GM21515 (cell line): ENCODE data around the gene PLEKHO2.

Experiments
- ATAC-seq: cut with Tn5 transposase; IDR thresholded peaks from one replicate; pipeline ENCODE4 v1.9.1; 2021; ENCODE audit not compliant: unreplicated experiment

The PLEKHO2 gene

DNA sequence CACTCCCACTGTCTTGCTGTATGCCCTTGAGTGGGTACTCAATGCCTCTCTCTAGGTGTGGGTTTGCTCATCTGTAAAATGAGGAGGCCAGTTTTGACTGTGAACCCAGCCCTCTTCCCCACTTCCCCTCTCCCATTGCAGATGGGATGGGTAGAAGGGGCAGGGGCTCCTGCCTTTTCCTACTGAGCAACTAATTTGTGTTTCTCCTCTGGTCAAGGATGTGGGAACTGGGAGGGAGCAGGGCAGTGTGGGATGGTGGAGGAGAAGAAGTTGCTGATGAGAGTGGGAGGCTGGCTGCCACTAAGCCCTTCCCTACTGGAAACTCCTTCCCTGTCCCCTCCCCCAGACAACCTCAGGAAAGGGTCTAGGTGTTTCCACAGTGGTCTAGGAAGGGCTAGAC is 49.8 kb downstream of the PLEKHO2 start:
- ATAC-seq: no peak

DNA sequence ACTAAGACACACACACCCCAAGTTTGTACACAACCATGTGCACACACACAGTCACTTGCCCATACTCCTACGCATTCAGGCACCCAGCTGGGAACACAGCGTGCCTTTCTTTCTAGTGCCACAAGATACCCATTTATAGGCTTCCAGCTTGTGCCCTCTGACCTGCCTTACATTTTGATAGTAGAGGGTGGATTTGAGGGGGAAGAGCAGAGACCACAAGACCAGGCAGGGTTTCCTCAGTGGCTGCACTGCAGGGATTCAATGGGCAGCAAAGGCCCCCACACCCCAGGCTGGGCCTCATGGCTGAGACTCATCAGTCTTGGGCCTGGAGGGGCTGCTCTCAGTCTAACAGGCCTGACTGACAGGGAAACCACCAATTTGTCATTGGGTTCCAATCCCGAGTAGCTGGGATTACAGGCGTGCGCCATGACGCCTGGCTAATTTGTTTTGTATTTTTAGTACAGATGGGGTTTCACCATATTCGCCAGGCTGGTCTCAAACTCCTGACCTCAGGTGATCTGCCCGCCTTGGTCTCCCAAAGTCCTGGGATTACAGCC is 51.2 kb downstream of the PLEKHO2 start:
- ATAC-seq: no peak

DNA sequence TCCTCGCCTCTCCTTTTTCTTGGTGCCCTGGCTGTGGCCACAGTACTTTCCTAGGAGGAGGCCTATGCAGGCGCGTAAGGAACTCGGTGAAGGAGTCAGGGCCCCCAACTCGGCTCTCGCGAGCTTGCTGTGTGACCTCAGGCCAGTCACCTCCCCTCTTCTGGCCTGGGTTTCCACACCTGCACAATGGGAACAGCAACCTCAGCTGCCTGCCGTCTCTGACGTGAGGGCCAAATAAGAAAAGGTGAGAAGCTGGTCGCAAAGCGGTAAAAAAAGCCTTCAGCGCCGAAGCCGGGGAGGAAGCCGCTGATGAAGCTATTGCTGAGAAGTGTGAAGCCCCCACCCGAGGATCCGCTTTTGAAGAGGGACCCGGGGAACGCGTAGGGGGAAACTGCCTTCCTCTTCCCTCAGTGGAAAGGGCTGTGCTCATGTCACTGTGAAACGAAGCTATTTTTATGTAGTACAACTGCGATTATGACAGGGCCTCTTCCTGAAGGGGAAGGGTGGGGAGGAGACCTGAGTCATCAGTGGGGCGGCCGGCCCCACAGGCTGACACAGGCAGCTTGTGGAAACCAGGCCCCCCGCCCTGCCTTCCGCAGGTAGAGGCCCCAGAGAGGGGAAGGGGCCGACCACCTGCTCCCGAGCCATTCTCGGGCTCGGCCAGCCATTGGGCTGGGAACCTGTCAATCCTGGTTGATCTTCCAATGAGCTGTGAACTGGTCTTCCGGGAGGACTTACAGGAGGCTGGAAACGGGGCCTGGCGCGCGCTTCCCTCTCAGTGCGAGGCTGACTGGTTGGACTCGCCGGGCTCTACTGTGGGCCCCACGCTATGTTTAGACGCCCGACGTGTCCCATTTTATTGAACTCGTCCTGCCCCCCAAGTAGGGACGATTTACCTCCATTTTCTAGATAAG is 52.0 kb downstream of the PLEKHO2 start:
- ATAC-seq: peak; percentile 55

DNA sequence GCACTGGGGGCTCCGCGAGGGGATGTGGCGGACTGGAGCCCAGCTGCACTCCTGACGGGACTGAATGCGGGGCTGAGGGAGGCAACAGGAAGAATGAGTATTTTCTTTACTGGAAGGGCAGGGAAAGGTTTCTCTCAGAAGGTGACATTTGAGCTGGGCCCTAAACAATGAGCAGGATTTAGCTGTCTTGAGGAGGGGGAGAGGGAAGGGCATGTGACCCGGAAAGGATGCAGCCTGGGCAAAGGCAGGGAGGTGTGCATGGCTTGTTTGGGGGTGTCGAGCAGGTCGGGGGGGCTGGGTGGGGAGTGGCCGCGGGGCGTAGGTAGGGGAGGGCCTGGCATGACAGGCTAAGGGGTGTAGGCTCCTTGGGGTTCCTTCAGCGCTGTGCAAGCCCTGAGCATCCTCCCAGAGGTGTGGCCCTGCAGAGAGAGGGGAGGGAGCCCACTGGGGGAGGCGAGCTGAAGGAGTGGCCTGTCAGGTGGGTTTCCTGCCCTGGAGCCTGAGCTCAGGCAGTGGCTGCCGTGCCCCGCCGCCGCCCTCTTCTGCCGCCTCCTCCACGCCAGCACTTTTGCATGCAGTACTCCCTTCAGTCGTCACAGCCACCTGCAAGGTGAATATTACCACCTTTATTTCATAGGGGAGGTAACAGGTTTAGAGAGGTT is 52.8 kb downstream of the PLEKHO2 start:
- ATAC-seq: peak; percentile 39

DNA sequence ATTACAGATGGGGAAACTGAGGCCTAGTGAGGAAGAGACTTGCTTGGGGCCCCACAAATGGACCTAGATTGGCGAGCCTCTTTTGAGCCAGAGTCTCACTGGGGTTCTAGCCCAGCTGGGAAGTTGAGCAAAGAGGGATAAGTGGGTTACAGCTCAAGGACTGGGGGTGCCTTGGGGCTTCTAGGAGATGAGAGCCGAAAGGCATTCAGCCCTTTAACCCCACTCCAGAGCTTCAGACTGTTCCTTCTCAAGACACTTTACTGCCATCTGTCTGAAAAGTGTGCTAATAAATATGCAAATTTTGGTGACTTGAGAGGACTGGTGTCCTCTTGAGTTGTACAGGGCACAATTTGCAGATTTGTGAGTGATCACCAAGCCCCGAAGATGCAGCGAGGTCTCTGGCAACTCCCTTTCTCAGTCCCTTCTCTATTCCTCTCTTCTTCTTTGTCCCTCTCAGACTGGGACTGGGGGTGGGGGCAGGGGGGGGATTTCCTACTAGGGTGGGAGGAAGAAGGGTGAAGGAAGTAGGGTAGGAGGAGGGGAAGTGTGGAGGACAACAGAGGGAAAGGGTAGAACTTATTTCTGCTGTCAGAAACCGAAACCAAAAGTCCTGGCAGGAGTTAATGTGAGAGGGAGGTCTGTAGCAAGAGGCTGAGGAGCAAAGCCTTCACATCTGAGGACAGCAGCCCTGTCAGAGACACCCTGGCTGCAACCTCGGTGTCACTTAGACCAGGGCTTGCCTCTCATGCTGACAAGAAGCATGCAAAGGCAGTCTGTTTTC is 53.8 kb downstream of the PLEKHO2 start:
- ATAC-seq: peak; percentile 20

DNA sequence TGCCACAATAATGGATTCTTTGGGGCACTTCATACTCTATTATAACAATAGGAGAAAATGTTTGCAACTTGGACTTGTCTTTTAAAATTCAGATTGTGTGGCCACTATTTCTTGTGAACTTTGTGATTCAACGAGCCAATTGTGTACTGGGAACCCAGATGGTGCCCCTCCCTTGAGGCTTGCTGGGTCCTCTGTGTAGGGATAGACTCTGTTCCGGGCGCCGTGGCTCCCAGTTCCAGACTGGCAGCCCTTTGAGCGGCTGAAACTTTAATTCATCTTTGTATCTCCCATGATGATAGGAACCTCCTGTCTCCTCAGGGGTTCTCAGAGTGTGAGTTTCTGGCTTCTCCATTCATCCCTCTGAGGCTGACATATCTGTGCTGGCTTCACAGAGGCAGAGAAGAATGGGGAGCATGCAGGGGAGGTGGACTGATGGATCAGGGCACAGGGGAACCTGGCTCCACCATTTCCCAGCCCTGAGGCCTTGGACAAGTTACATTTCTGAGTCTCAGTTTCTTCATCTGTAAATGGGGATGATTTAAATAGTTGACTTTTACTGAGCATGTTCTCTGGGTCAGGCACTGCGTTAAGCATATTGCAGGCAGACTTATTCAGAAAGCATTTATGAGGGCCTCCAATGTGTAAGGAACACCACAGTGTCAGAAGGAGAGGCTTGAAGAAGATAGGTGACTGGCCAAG is 54.8 kb downstream of the PLEKHO2 start:
- ATAC-seq: no peak

DNA sequence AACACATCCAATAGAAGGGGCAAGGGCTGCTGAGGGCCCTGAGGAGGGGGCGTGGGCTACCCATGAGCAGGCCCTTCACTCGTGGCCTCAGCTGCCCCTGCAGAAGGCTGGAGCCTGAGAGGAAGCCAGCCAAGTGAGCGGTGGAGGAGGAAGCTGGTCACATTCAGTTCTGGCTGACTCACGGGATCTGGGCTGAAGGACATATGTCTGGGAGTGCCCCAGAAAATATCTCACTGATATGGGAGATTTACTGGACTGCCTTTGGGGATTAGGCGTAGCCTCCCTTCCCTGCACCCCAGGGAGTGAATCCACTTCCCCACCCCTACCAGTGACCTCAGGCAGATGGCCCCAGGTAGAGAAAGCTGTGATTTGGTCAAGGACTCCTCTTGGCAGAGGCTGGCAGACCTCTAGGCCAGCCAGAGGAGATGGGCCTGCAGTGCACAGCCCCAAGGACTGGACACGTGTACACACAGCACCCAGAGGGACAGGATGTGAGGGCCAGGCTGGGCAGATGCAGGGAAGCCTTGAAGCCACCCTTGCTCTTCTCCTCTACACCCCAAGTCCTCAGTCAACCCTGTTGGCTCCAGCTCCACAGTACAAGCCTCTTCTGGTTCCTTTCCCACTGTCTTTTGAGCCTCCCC is 55.8 kb downstream of the PLEKHO2 start:
- ATAC-seq: no peak

DNA sequence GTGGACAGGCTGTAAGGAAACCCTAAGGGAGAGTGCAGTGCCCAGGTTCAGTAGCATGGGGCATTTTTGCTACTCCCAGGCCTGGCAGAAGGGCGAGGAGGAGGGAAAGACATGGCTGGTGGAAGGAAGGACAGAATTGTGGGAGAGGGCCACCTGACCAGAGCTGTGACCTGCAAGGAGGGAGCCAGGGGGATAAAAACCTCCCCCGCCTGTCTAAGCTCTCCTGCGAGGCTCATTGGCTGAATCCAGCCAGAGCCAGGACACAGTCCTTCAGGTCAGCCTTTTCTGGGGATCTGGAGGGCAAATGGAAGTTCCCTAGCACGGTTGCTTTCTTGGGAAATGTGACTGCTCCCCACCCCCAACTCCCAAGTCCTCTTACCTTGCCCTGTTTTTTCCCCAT is 56.7 kb downstream of the PLEKHO2 start:
- no peak for ATAC-seq

DNA sequence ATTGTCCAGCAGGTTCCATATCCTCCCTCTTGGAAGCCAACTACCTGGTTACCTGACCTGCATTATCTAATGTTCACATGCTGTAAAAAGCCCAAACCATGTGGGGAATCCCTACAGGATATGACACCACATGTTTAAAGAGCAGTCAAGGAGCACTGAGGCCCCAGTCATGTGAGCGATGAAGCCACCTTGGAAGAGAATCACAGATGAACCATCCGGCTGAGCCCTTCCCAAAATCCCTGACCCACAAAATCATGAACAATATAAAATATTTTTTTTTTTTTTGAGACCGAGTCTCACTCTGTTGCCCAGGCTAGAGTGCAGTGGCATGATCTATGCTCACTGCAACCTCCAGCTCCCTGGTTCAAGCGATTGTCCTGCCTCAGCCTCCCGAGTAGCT is 59.4 kb downstream of the PLEKHO2 start:
- no peak for ATAC-seq

DNA sequence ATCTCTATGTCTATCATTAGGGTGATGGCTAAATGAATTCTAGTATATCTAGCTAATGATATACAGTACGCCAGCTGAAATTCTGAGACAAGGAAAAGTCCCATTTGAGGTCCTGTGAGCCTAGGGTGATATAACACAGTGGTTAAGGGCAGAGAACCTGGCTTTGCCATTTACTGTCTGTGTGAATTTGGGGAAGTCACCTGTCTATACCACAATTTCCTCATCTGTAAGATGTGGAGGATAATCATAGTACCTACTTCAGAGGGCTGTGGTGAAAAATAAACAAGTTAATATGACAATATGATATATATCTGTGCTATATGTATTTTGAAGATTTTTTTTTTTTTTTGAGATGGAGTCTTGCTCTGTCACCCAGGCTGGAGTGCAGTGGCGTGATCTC is 60.2 kb downstream of the PLEKHO2 start:
- no peak for ATAC-seq

DNA sequence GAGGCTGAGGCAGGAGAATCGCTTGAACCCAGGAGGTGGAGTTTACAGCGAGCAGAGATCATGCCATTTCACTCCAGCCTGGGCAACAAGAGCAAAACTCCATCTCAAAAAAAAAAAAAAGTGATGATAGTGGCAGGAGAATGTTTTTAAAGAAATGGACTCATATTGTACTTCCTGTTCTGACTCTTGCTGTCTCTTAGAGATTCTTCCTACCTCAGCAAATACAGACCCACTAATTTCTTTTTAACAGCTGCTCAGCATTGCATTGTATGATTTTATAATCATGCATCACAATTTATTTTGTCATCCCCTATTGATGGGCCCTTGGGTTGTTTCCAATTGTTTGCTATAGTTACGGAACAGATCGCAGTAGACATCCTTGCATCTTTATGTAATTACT is 61.1 kb downstream of the PLEKHO2 start:
- ATAC-seq: no peak

DNA sequence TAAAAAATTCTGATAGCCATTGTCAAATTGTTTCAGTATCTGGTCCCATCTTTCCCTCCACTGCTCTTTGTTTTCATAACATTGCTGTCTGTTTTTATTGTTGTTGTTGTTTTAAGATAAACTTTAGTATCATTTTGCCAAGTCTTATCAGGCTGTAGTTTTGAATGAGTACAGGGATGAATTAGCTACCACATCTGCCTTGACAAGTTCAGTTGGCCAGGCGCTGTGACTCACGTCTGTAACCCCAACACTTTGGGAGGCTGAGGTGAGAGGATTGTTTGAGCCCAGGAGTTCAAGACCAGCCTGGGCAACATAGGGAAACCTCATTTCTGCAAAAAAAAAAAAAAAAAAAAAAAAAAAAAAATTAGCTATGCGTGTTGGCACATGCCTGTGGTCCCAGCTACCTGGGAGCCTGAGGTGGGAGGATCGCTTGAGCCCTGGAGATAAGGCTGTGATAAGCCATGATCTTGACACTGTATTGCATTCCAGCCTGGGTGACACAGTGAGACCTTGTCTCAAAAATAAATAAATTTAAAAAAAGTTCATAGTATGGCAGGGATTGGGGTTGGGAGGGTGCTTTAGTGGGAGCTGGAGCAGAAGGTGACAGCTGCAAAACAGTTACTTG is 61.7 kb downstream of the PLEKHO2 start:
- ATAC-seq: no peak

DNA sequence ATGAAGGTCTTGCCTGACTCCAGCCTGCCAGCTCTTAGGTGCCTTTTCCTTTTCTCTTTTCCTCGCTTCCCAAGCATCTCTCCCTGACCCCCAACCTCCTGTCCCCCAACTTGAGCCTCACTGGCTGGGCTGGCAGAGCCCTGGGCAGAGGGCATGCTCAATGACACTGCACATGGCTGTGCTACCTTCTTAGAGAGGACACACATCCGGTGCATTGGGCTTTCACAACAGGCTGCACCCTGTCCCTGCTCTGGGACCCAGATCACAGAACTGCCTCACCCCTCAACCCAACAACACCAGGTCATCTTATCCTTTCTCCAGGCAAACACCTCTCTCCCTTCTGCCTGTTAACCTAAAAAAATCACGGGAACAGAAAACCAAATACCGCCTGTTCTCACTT is 62.5 kb downstream of the PLEKHO2 start:
- no peak for ATAC-seq

DNA sequence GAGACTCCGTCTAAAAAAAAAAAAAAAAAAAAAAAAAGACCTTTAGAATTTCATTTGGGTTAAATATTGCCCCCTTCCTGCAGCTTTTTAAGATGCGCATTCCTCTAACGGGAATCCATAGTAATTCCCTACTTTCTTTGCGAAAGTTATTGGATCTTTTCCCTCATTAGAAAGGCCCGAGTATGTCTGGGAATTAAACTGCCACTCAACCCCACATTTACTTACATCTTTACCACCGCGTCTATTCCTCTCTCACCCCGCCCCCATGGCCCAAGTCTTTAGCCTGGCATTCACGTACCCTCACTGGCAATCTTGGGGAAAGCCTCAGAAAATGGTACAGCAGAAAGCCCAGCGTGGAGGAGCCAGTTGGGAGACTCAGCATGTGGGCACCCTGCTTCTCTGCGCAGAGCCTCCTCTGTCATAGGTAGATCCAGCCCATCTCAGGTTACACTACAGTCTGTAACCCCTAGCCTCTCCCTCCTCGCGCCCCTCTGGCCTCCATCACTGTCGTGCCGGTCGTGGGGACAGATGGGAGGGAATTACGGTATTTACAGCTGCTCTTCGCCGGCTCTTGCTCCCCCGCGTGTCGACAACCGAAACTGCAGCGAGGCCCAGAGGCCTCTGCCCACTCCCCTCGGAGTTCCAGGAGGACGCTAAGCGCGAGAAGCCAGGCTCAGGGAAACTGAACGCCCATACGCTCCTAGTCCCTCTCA is 63.6 kb downstream of the PLEKHO2 start:
- peak; percentile 66 for ATAC-seq

DNA sequence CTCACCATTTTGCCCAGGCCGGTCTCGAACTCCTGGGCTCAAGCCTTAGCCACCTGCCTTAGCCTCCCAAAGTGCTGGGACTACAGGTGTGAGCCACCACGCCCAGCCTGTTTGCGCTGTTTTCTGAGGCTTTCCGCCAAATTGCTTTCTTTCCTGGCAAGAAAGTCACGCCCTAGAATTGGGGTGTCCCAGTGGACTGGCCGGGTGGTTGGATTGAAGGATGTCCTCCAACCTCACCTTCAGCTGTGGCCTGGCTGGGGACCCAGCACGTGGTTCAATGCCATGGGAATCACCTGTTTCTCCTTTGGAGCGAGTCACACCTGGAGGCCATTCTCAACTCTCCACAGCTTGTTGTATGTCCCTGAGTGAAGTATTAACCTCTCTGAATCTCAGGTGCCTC is 64.2 kb downstream of the PLEKHO2 start:
- no peak for ATAC-seq

DNA sequence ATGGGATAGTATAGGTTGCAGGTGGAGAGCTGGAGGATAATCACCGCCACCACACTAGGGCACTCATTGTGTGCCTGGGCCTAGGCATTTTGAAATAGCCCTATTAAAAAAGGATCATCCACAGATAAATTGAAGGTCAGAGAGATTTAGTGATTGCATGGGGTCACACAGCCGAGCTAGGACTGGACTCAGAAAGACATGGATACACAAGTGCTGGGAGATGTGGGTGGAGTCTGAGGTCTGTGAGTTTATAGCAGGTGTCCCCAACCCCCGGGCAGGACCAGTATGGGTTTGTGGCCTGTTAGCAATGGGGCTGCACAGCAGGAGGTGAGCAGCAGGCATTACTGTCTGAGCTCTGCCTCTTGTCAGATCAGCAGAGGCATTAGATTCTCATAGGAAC is 64.7 kb downstream of the PLEKHO2 start:
- no peak for ATAC-seq

DNA sequence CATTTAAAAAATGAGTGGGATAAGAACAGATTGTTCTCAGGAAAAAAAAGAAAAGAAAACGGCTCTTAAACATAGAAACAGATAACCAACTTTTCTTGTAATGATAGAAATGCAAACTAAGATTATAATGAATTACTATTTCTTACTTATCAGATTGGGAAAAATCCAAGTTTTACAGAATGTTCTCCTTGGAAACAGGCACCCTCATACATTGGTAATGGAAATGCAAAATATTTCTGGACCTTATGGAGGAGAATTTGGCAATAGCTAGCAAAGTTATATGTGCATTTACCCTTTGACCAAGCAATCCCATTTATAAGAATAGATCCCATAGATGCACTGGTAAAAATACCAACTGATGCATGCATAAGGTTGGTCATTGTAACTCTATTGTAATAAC is 66.3 kb downstream of the PLEKHO2 start:
- no peak for ATAC-seq

DNA sequence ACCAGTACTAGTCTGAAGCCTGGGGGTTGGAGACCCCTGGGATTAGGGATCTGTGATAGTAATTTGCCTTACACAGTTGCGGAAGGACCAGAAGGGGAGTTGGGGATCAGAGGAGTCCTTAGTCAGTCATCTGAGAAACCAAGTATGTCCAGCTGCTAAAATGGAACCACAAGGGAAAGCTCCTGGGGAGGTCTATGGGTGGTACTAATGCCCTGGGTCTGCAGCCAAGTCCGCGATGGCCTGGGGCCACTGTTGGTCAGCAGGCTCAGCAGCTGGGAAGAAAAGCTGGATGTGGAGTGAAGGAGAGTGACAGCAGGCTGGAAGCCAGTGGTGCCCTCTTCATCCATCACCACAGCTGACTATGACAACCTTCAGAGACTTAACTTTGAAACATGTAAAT is 67.8 kb downstream of the PLEKHO2 start:
- ATAC-seq: no peak
